ENCODE measurements around the gene RAB24.
A peak's percentile ranks its signal among the peaks of the same experiment; 100 is the strongest.
"Not testable (repeated sequence)": the region's sequence is repeated elsewhere in the genome, so short reads cannot be mapped to it uniquely, and the experiment has no call there.

RAB24 gene

GRCh38 chr5:177303121-177303924 lies at the start of gene RAB24, which contains the start of gene PRELID1:
RAB24 (minus strand) TSS chr5:177303719; CDS start chr5:177303288, 431 bp downstream.
PRELID1 (plus strand) TSS chr5:177303799; CDS start chr5:177303986, 187 bp downstream.
- DNase-seq: no peak

GRCh38 chr5:177353093-177353492 lies 49.6 kb upstream of the RAB24 start:
- no peak for DNase-seq

GRCh38 chr5:177351392-177352329 lies 48.1 kb upstream of the RAB24 start, which contains the start of gene LMAN2:
LMAN2 (minus strand) TSS chr5:177351668; CDS start chr5:177351647, 21 bp downstream.
- peak; percentile 51 for DNase-seq

GRCh38 chr5:177350776-177351391 lies 47.4 kb upstream of the RAB24 start:
- no peak for DNase-seq

- no peak for DNase-seq
Observed at GRCh38 chr5:177349762-177350161, 46.2 kb upstream of the RAB24 start.

GRCh38 chr5:177349362-177349647 lies 45.8 kb upstream of the RAB24 start:
- no peak for DNase-seq

- no peak for DNase-seq
Observed at GRCh38 chr5:177347699-177348098, 44.2 kb upstream of the RAB24 start.

GRCh38 chr5:177346820-177347219 lies 43.3 kb upstream of the RAB24 start:
- DNase-seq: no peak

GRCh38 chr5:177344891-177345290 lies 41.4 kb upstream of the RAB24 start:
- DNase-seq: no peak

- DNase-seq: no peak
Observed at GRCh38 chr5:177343777-177344176, 40.3 kb upstream of the RAB24 start.

- not testable (repeated sequence) for DNase-seq
Observed at GRCh38 chr5:177343000-177343399, 39.5 kb upstream of the RAB24 start.

- DNase-seq: no peak
Observed at GRCh38 chr5:177339107-177339638, 35.7 kb upstream of the RAB24 start.

- DNase-seq: no peak
Observed at GRCh38 chr5:177338251-177339106, 35.0 kb upstream of the RAB24 start.

- DNase-seq: no peak
Observed at GRCh38 chr5:177336603-177337494, 33.3 kb upstream of the RAB24 start.

- no peak for DNase-seq
Observed at GRCh38 chr5:177336112-177336511, 32.6 kb upstream of the RAB24 start.

- DNase-seq: no peak
Observed at GRCh38 chr5:177335701-177336065, 32.2 kb upstream of the RAB24 start.

GRCh38 chr5:177334781-177335700 lies 31.5 kb upstream of the RAB24 start:
- DNase-seq: no peak

GRCh38 chr5:177334155-177334551 lies 30.6 kb upstream of the RAB24 start:
- no peak for DNase-seq

- DNase-seq: no peak
Observed at GRCh38 chr5:177333420-177334154, 30.1 kb upstream of the RAB24 start.
